Epidermal melanocyte (primary cell): Measurements from ENCODE around the gene SYNRG.
"Not testable (repeated sequence)": the region's sequence is repeated elsewhere in the genome, so short reads cannot be mapped to it uniquely, and the experiment has no call there.

ENCODE experiments used
- DNase-seq: peaks from one replicate; pipeline ENCODE4 v3.0.0; 2011; ENCODE audit warnings: low spot score; ENCODE audit not compliant: insufficient read length

SYNRG gene

GRCh38 chr17:37609170-37610040 is at the start of gene SYNRG:
Gene SYNRG, minus strand, starts transcription at chr17:37609418. Its CDS starts 63 bp downstream, at chr17:37609355.
- peak; percentile 97 for DNase-seq

- DNase-seq = no peak
These were observed 48.0 kb upstream of the SYNRG start for GRCh38 chr17:37657202-37657601.

GRCh38 chr17:37651849-37652248 is 42.6 kb upstream of the SYNRG start:
- DNase-seq = no peak

GRCh38 chr17:37650419-37651003 is 41.3 kb upstream of the SYNRG start:
- DNase-seq = peak; percentile 24

- peak; percentile 17 for DNase-seq
These were observed 39.3 kb upstream of the SYNRG start for GRCh38 chr17:37648555-37648954.

- no peak for DNase-seq
These were observed 38.6 kb upstream of the SYNRG start for GRCh38 chr17:37647856-37648255.

GRCh38 chr17:37643869-37644268 is 34.7 kb upstream of the SYNRG start:
- no peak for DNase-seq

GRCh38 chr17:37643118-37643766 is 34.0 kb upstream of the SYNRG start, which contains the start of gene DDX52:
Gene DDX52, minus strand, starts transcription at chr17:37643446. Its CDS starts 26 bp downstream, at chr17:37643420.
- peak; percentile 90 for DNase-seq

GRCh38 chr17:37642681-37643080 is 33.5 kb upstream of the SYNRG start:
- no peak for DNase-seq

GRCh38 chr17:37640015-37640414 is 30.8 kb upstream of the SYNRG start:
- DNase-seq = no peak

- no peak for DNase-seq
These were observed 28.7 kb upstream of the SYNRG start for GRCh38 chr17:37637956-37638355.

GRCh38 chr17:37616430-37616829 is 7.2 kb upstream of the SYNRG start:
- not testable (repeated sequence) for DNase-seq

- DNase-seq = no peak
These were observed 5.6 kb upstream of the SYNRG start for GRCh38 chr17:37614823-37615222.

- no peak for DNase-seq
These were observed 5.2 kb upstream of the SYNRG start for GRCh38 chr17:37614391-37614790.

- DNase-seq = no peak
These were observed 1.8 kb upstream of the SYNRG start for GRCh38 chr17:37610971-37611370.

GRCh38 chr17:37610041-37610420 is 813 bp upstream of the SYNRG start:
- DNase-seq = not testable (repeated sequence)

- no peak for DNase-seq
These were observed 658 bp downstream of the SYNRG start for GRCh38 chr17:37608351-37609169.

- DNase-seq = no peak
These were observed 1.4 kb downstream of the SYNRG start for GRCh38 chr17:37607637-37608331.

GRCh38 chr17:37605813-37606505 is 3.3 kb downstream of the SYNRG start:
- DNase-seq = no peak

GRCh38 chr17:37605081-37605480 is 4.1 kb downstream of the SYNRG start:
- no peak for DNase-seq
